Testis (tissue), 5 donors: Measurements from ENCODE around the gene MAPK10. TPM values are rescaled to one million over a fixed set of nuclear protein-coding genes. Genes with fewer than 3 reads are reported as not detected.

Source experiments
- DNase-seq: peaks from one replicate; pipeline ENCODE4 v3.0.0-alpha.2; 2019
- H3K27ac ChIP-seq, 2 donors: fragments of 200-600 bp; sonication (generic); one replicate each; pipeline ENCODE4 v1.5.1; 2019
- H3K27me3 ChIP-seq: fragments of 200-600 bp; sonication (generic); one replicate; pipeline ENCODE4 v1.5.1; 2019
- H3K36me3 ChIP-seq: fragments of 200-600 bp; sonication (generic); one replicate; pipeline ENCODE4 v1.5.1; 2017; ENCODE audit warnings: low read depth; ENCODE audit errors: missing control alignments
- H3K4me1 ChIP-seq: fragments of 200-600 bp; sonication (generic); one replicate; pipeline ENCODE4 v1.5.1; 2019
- H3K4me3 ChIP-seq, 2 donors: fragments of 200-600 bp; sonication (generic); one replicate each; pipeline ENCODE4 v1.5.1; 2017 to 2019
- H3K9me3 ChIP-seq: fragments of 200-600 bp; sonication (generic); one replicate; pipeline ENCODE4 v1.5.1; 2017
- CTCF ChIP-seq, 3 experiments: fragments of 450-650 bp in 2 of 3; fragments of 200-600 bp in 1 of 3; sonication (generic) in 1 of 3; IDR thresholded peaks; one replicate each; pipeline ENCODE4 v1.5.1; 2016 to 2019; ENCODE audit warnings: antibody characterized with exemption in 3 of 3, mild to moderate bottlenecking in 2 of 3, moderate library complexity in 1 of 3
- POLR2A ChIP-seq: fragments of 450-650 bp; IDR thresholded peaks from one replicate; pipeline ENCODE4 v1.6.1; 2017; ENCODE audit warnings: antibody characterized with exemption, mild to moderate bottlenecking, moderate library complexity
- WGBS, 2 donors: methylation state at CpG; one replicate each; pipeline ENCODE4 v1.1.5; 2018; 5-methylcytosine and 5-hydroxymethylcytosine counted together
- intact Hi-C: fragments of 100-400 bp; cut with DNase I; formaldehyde crosslinking; loops from one replicate; pipeline ENCODE4 v1.15.1; 2023; ENCODE audit warnings: low total_unique reads
- long read RNA-seq, 2 donors: transcript quantifications; one replicate each; lab custom pipeline, GENCODE V29; 2026
- polyA plus RNA-seq: library from polyadenylated mRNA; stranded (reverse); fragments of 350-450 nt; fragmentation: Illumina TruSeq; extraction: RNeasy Lipid Tissue Mini Kit (QIAGEN cat#74804); gene quantifications from one replicate; pipeline ENCODE4 v1.2.3, GENCODE V29; 2014; ENCODE audit warnings: low read depth, low replicate concordance; ENCODE audit not compliant: insufficient read depth
- total RNA-seq, 2 donors: library from RNA; depleted of rRNA; stranded (reverse); fragments of >200 nt; gene quantifications; one replicate each; pipeline ENCODE4 v1.2.3, GENCODE V29; 2016

The MAPK10 gene
- total RNA-seq (10 to 100 TPM; 61.1 to 64.6 TPM), polyA plus RNA-seq (56.1 TPM)
- long read RNA-seq, donor 1, full-length matches to known transcripts, result 2 of 2 reads
- long read RNA-seq, donor 1, partial matches to known transcripts, result 0 of 2 reads
- long read RNA-seq, donor 1, other reads (novel, unspliced or antisense), result 0 of 2 reads
- long read RNA-seq, donor 2, full-length matches to known transcripts, result 1 of 1 reads
- long read RNA-seq, donor 2, partial matches to known transcripts, result 0 of 1 reads
- long read RNA-seq, donor 2, other reads (novel, unspliced or antisense), result 0 of 1 reads

DNA sequence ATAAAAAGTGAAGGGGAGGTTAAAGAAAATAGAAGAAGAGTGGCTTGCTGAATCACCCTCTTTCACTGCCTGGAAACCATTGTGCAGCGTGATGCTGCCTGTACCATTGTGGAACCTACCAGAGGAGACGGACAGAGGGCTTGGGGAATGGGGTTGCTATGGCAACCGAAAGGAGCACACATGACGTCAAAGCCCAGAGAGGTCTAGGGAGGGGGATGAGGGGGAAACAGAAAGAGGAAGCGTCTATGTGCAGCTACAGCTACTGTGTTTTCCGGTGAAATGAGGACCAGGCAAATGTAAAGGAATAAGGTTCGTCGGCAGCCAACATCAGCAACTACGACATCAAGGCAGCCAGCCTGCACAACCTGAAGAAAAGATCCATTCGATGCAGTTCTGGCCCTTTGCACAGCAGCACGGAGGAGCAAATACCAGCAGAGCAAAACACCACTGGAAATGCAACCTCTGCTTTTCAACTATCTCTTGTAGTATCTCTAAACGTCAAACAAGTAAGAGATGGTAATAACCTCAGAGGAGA, at the start of gene MAPK10:
Gene MAPK10, minus strand, starts transcription at position 110 of the 535 bp plus-strand sequence.
- Histone ChIP-seq H3K9me3 (no peaks in the 10 kb centered on the region), H3K27me3 (no peaks in the 10 kb centered on the region), H3K4me3 (peak within 1 kb of the TSS; percentile 4 to 22), H3K36me3 (no peaks in the 10 kb centered on the region), H3K4me1 (peaks cover 13% of the 10 kb centered on the region), H3K27ac (no peak within 1 kb of the TSS)
- 2 to 11% methylated on average over 12 of the region's 12 CpGs for WGBS, 2 donors
- TF ChIP-seq CTCF (IDR thresholded peaks at IDR 0.05), result no peak
- no peak for TF ChIP-seq POLR2A
- peak; percentile 70 for DNase-seq
- intact Hi-C loops, result no loop called here

- DNase-seq, result no peak
- intact Hi-C loops, result no loop called here
- WGBS, 2 donors, result 74% methylated on average over 6 of the region's 6 CpGs
- Histone ChIP-seq H3K4me1 (no peaks in the 10 kb centered on the region), H3K27ac (no peak overlapping the region), H3K4me3 (no peak overlapping the region), H3K27me3 (no peaks in the 10 kb centered on the region), H3K9me3 (no peaks in the 10 kb centered on the region), H3K36me3 (no peaks in the 10 kb centered on the region)
- TF ChIP-seq POLR2A (no peak), CTCF (IDR thresholded peaks at IDR 0.05) (no peak)
These were observed 43.7 kb upstream of the MAPK10 start for GRCh38 chr4:86403575-86403974.

- DNase-seq, result no peak
- no peak for TF ChIP-seq POLR2A
- TF ChIP-seq CTCF (IDR thresholded peaks at IDR 0.05), result no peak
- no peaks in the 10 kb centered on the region for H3K4me1 ChIP-seq
- H3K27me3 ChIP-seq, result no peaks in the 10 kb centered on the region
- intact Hi-C loops, result no loop called here
- no peak overlapping the region for H3K4me3 ChIP-seq
- 87 to 97% methylated on average over 2 of the region's 2 CpGs for WGBS, 2 donors
- no peak overlapping the region for H3K27ac ChIP-seq
- no peaks in the 10 kb centered on the region for H3K9me3 ChIP-seq
- no peaks in the 10 kb centered on the region for H3K36me3 ChIP-seq
These were observed 42.0 kb upstream of the MAPK10 start for GRCh38 chr4:86401826-86402225.

GRCh38 chr4:86400216-86400615, 40.4 kb upstream of the MAPK10 start:
- H3K36me3 ChIP-seq, result no peaks in the 10 kb centered on the region
- no peaks in the 10 kb centered on the region for H3K4me1 ChIP-seq
- TF ChIP-seq CTCF (IDR thresholded peaks at IDR 0.05), result no peak
- TF ChIP-seq POLR2A, result no peak
- DNase-seq, result no peak
- no peaks in the 10 kb centered on the region for H3K9me3 ChIP-seq
- intact Hi-C loops, result no loop called here
- H3K27me3 ChIP-seq, result no peaks in the 10 kb centered on the region
- H3K4me3 ChIP-seq, result no peak overlapping the region
- WGBS, 2 donors, result 76 to 85% methylated on average over 4 of the region's 4 CpGs
- no peak overlapping the region for H3K27ac ChIP-seq

GRCh38 chr4:86398187-86398586, 38.3 kb upstream of the MAPK10 start:
- Histone ChIP-seq H3K27me3 (no peaks in the 10 kb centered on the region), H3K36me3 (no peaks in the 10 kb centered on the region), H3K9me3 (no peaks in the 10 kb centered on the region), H3K4me1 (no peaks in the 10 kb centered on the region), H3K4me3 (no peak overlapping the region), H3K27ac (no peak overlapping the region)
- TF ChIP-seq CTCF (IDR thresholded peaks at IDR 0.05) (no peak), POLR2A (no peak)
- 97 to 100% methylated on average over 1 of the region's 1 CpG for WGBS, 2 donors
- DNase-seq, result no peak
- intact Hi-C loops, result no loop called here
